Lower lobe of right lung (tissue), 2 donors: ENCODE measurements around the gene IGSF5. TPM values are rescaled to one million over a fixed set of nuclear protein-coding genes. Genes with fewer than 3 reads are reported as not detected.
"Not testable (repeated sequence)": the region's sequence is repeated elsewhere in the genome, so short reads cannot be mapped to it uniquely, and the experiment has no call there.

ENCODE experiments used
- ATAC-seq, 2 donors: fragments of 200-7000 bp; cut with Tn5 transposase; one replicate each; pipeline ENCODE4 v1.9.1; 2020 to 2022; ENCODE audit warnings: mild to moderate bottlenecking in 2 of 2, moderate library complexity in 2 of 2
- DNase-seq: peaks from one replicate; pipeline ENCODE4 v3.0.0-alpha.2; 2020
- H3K27ac ChIP-seq: fragments of 200-600 bp; one replicate; pipeline ENCODE4 v1.8.0; 2022
- H3K27me3 ChIP-seq: fragments of 200-600 bp; one replicate; pipeline ENCODE4 v1.8.0; 2022; ENCODE audit warnings: low read depth
- H3K36me3 ChIP-seq: fragments of 200-600 bp; one replicate; pipeline ENCODE4 v1.8.0; 2022; ENCODE audit warnings: mild to moderate bottlenecking
- H3K4me1 ChIP-seq: fragments of 200-600 bp; one replicate; pipeline ENCODE4 v1.8.0; 2022
- H3K4me3 ChIP-seq: fragments of 200-600 bp; one replicate; pipeline ENCODE4 v1.8.0; 2022; ENCODE audit warnings: mild to moderate bottlenecking
- H3K9me3 ChIP-seq: fragments of 200-600 bp; one replicate; pipeline ENCODE4 v1.8.0; 2022
- CTCF ChIP-seq: fragments of 200-600 bp; IDR thresholded peaks from one replicate; pipeline ENCODE4 v1.8.0; 2022; ENCODE audit warnings: antibody characterized with exemption, mild to moderate bottlenecking
- intact Hi-C: fragments of 100-400 bp; cut with DNase I; formaldehyde crosslinking; loops from one replicate; pipeline ENCODE4 v1.11.0; 2022
- long read RNA-seq: library from polyadenylated mRNA; unstranded; transcript quantifications from one replicate; pipeline ENCODE4 v2.0.0, GENCODE V29; 2021
- total RNA-seq: library from RNA; stranded (reverse); fragmentation: NEBNext Ultra II Directional; extraction: Animal tissue kit (Norgen Biotek cat#: 25700); gene quantifications from one replicate; pipeline ENCODE4 v1.2.1, GENCODE V29; 2021
- donor health status: DM: no; HTN: yes; CAD: no; lungs with severe emphysema.

IGSF5 gene
- total RNA-seq: not detected
- long read RNA-seq: 0 reads

- intact Hi-C loops, H3K27me3 ChIP-seq, ATAC-seq, H3K36me3 ChIP-seq, H3K4me3 ChIP-seq, H3K4me1 ChIP-seq, H3K27ac ChIP-seq, H3K9me3 ChIP-seq, DNase-seq: not testable (repeated sequence)
These were observed at the start of gene IGSF5 for GRCh38 chr21:39744883-39745282. Gene IGSF5, plus strand, starts transcription at chr21:39745183. Its CDS starts 327 bp downstream, at chr21:39745510.

- ATAC-seq (no peak), DNase-seq (no peak)
- TF ChIP-seq CTCF: no peak
- Histone ChIP-seq H3K4me3 (no peak overlapping the region), H3K27ac (no peak overlapping the region), H3K27me3 (no peaks in the 10 kb centered on the region), H3K36me3 (no peaks in the 10 kb centered on the region), H3K4me1 (no peaks in the 10 kb centered on the region), H3K9me3 (no peaks in the 10 kb centered on the region)
- intact Hi-C loops: no loop called here
These were observed 48.8 kb upstream of the IGSF5 start for GRCh38 chr21:39696196-39696595.

GRCh38 chr21:39696618-39697017, 48.4 kb upstream of the IGSF5 start:
- no peak for DNase-seq
- Histone ChIP-seq H3K36me3 (no peaks in the 10 kb centered on the region), H3K4me3 (no peak overlapping the region), H3K9me3 (no peaks in the 10 kb centered on the region), H3K27ac (no peak overlapping the region), H3K27me3 (no peaks in the 10 kb centered on the region), H3K4me1 (no peaks in the 10 kb centered on the region)
- no peak for TF ChIP-seq CTCF
- no peak for ATAC-seq
- intact Hi-C loops: no loop called here

GRCh38 chr21:39700318-39700717, 44.7 kb upstream of the IGSF5 start:
- intact Hi-C loops: no loop called here
- no peak for ATAC-seq
- H3K27ac ChIP-seq: no peak overlapping the region

GRCh38 chr21:39703578-39703977, 41.4 kb upstream of the IGSF5 start:
- Histone ChIP-seq H3K4me3 (no peak overlapping the region), H3K9me3 (no peaks in the 10 kb centered on the region), H3K27me3 (peaks cover 3% of the 10 kb centered on the region), H3K27ac (no peak overlapping the region), H3K4me1 (no peaks in the 10 kb centered on the region), H3K36me3 (no peaks in the 10 kb centered on the region)
- intact Hi-C loops: no loop called here
- no peak for TF ChIP-seq CTCF
- no peak for DNase-seq
- no peak for ATAC-seq

More at GRCh38 chr21:39700318-39700717, 44.7 kb upstream of the IGSF5 start:
- H3K9me3 ChIP-seq: no peaks in the 10 kb centered on the region
- no peaks in the 10 kb centered on the region for H3K4me1 ChIP-seq
- H3K36me3 ChIP-seq: no peaks in the 10 kb centered on the region
- H3K27me3 ChIP-seq: peaks cover 3% of the 10 kb centered on the region
- no peak for DNase-seq
- TF ChIP-seq CTCF: no peak
- H3K4me3 ChIP-seq: no peak overlapping the region

GRCh38 chr21:39705849-39706248, 39.1 kb upstream of the IGSF5 start:
- no peak for TF ChIP-seq CTCF
- Histone ChIP-seq H3K36me3 (no peaks in the 10 kb centered on the region), H3K4me1 (no peaks in the 10 kb centered on the region), H3K27me3 (peaks cover 3% of the 10 kb centered on the region), H3K4me3 (no peak overlapping the region), H3K9me3 (no peaks in the 10 kb centered on the region), H3K27ac (no peak overlapping the region)
- intact Hi-C loops: no loop called here
- ATAC-seq: no peak
- no peak for DNase-seq
